ENCODE measurements around the gene AZIN2. TPM values are rescaled to one million over a fixed set of nuclear protein-coding genes. Genes with fewer than 3 reads are reported as not detected.

AZIN2 gene
- total and polyA plus RNA-seq, 4 donors = 0.68 to 2.6 (median 0.74) TPM

DNA sequence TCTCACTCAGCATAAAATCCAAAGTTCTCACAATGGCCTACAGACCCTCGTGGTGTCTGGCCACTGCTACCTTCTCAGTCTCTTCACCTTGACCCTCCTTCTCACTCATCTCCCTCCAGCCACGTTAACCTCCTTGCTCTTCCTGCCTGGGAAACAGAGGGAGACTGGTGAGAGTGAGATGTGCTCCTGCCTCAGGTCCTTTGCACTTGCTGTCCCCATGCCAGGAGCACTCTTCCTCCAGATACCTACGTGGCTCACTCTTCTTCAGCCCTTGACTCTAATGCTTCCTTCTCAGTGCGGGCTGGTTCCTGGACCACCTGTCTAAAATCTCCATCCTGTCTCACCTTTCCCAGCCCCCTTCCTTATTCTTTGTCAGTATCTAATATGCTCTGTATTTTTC lies 76.2 kb downstream of the AZIN2 start:
- H3K36me3 ChIP-seq (ENCODE audit: control insufficient read depth in 4 of 4, insufficient read depth in 3 of 4, low read depth in 1 of 4, low read length in 3 of 4) = peaks cover 0 to 4% (median 2%) of the 10 kb centered on the region in 4 donors
- 90% methylated on average over 4 of the region's 4 CpGs for WGBS
- no peak for DNase-seq (ENCODE audit: low spot score)
- H3K4me1 ChIP-seq (ENCODE audit: control insufficient read depth in 4 of 4, insufficient read depth in 4 of 4, low read length in 3 of 4) = no peaks in the 10 kb centered on the region
- H3K4me3 ChIP-seq (ENCODE audit: low read depth in 1 of 3, low read length in 3 of 3) = no peak overlapping the region
- no peak overlapping the region for H3K27ac ChIP-seq (ENCODE audit: low read depth in 1 of 2, low read length in 2 of 2)
- H3K9me3 ChIP-seq (ENCODE audit: control insufficient read depth in 4 of 4, low read length in 3 of 4) = no peaks in the 10 kb centered on the region
- no peak overlapping the region for H3K9ac ChIP-seq (ENCODE audit: low read depth in 1 of 2, low read length in 2 of 2)
- TF ChIP-seq RXRA (IDR thresholded peaks at IDR 0.05) = no peak
- no peak for TF ChIP-seq GABPA (IDR thresholded peaks at IDR 0.05 in 1 of 2, conservative IDR thresholded peaks at IDR 0.05 in 1 of 2)
- TF ChIP-seq, protein P1, sequence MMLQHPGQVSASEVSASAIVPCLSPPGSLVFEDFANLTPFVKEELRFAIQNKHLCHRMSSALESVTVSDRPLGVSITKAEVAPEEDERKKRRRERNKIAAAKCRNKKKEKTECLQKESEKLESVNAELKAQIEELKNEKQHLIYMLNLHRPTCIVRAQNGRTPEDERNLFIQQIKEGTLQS (IDR thresholded peaks at IDR 0.05) = no peak
- TF ChIP-seq FOXA1 (IDR thresholded peaks at IDR 0.05) = no peak
- TF ChIP-seq RAD21 (IDR thresholded peaks at IDR 0.05) = no peak
- TF ChIP-seq YY1 (IDR thresholded peaks at IDR 0.05) = no peak
- no peak for TF ChIP-seq EGR1 (IDR thresholded peaks at IDR 0.05; ENCODE audit: low read depth in 2 of 2)
- TF ChIP-seq TAF1 (conservative IDR thresholded peaks at IDR 0.05) = no peak
- TF ChIP-seq, protein P2, sequence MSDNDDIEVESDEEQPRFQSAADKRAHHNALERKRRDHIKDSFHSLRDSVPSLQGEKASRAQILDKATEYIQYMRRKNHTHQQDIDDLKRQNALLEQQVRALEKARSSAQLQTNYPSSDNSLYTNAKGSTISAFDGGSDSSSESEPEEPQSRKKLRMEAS (IDR thresholded peaks at IDR 0.05) = no peak
- no peak for TF ChIP-seq FOXA2 (IDR thresholded peaks at IDR 0.05)
- TF ChIP-seq HNF4A (conservative IDR thresholded peaks at IDR 0.05) = no peak
- TF ChIP-seq, protein P3, sequence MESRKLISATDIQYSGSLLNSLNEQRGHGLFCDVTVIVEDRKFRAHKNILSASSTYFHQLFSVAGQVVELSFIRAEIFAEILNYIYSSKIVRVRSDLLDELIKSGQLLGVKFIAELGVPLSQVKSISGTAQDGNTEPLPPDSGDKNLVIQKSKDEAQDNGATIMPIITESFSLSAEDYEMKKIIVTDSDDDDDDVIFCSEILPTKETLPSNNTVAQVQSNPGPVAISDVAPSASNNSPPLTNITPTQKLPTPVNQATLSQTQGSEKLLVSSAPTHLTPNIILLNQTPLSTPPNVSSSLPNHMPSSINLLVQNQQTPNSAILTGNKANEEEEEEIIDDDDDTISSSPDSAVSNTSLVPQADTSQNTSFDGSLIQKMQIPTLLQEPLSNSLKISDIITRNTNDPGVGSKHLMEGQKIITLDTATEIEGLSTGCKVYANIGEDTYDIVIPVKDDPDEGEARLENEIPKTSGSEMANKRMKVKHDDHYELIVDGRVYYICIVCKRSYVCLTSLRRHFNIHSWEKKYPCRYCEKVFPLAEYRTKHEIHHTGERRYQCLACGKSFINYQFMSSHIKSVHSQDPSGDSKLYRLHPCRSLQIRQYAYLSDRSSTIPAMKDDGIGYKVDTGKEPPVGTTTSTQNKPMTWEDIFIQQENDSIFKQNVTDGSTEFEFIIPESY (IDR thresholded peaks at IDR 0.05) = no peak
- TF ChIP-seq, protein P4, sequence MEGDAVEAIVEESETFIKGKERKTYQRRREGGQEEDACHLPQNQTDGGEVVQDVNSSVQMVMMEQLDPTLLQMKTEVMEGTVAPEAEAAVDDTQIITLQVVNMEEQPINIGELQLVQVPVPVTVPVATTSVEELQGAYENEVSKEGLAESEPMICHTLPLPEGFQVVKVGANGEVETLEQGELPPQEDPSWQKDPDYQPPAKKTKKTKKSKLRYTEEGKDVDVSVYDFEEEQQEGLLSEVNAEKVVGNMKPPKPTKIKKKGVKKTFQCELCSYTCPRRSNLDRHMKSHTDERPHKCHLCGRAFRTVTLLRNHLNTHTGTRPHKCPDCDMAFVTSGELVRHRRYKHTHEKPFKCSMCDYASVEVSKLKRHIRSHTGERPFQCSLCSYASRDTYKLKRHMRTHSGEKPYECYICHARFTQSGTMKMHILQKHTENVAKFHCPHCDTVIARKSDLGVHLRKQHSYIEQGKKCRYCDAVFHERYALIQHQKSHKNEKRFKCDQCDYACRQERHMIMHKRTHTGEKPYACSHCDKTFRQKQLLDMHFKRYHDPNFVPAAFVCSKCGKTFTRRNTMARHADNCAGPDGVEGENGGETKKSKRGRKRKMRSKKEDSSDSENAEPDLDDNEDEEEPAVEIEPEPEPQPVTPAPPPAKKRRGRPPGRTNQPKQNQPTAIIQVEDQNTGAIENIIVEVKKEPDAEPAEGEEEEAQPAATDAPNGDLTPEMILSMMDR (IDR thresholded peaks at IDR 0.05; ENCODE audit: low read depth, low read length, missing input control) = no peak
- no peak for TF ChIP-seq HNF4G (IDR thresholded peaks at IDR 0.05)
- no peak for TF ChIP-seq SP1 (IDR thresholded peaks at IDR 0.05)
- TF ChIP-seq JUND (IDR thresholded peaks at IDR 0.05) = no peak
- TF ChIP-seq, protein P5, sequence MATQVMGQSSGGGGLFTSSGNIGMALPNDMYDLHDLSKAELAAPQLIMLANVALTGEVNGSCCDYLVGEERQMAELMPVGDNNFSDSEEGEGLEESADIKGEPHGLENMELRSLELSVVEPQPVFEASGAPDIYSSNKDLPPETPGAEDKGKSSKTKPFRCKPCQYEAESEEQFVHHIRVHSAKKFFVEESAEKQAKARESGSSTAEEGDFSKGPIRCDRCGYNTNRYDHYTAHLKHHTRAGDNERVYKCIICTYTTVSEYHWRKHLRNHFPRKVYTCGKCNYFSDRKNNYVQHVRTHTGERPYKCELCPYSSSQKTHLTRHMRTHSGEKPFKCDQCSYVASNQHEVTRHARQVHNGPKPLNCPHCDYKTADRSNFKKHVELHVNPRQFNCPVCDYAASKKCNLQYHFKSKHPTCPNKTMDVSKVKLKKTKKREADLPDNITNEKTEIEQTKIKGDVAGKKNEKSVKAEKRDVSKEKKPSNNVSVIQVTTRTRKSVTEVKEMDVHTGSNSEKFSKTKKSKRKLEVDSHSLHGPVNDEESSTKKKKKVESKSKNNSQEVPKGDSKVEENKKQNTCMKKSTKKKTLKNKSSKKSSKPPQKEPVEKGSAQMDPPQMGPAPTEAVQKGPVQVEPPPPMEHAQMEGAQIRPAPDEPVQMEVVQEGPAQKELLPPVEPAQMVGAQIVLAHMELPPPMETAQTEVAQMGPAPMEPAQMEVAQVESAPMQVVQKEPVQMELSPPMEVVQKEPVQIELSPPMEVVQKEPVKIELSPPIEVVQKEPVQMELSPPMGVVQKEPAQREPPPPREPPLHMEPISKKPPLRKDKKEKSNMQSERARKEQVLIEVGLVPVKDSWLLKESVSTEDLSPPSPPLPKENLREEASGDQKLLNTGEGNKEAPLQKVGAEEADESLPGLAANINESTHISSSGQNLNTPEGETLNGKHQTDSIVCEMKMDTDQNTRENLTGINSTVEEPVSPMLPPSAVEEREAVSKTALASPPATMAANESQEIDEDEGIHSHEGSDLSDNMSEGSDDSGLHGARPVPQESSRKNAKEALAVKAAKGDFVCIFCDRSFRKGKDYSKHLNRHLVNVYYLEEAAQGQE (IDR thresholded peaks at IDR 0.05) = no peak
- TF ChIP-seq NR2F2 (IDR thresholded peaks at IDR 0.05) = no peak
- H3K27me3 ChIP-seq (ENCODE audit: control insufficient read depth in 4 of 4, insufficient read depth in 4 of 4, low read length in 3 of 4) = no peaks in the 10 kb centered on the region

Data from liver (tissue), 9 donors.